Activated CD4-positive, CD25-positive, alpha-beta regulatory T cell treated with anti-CD3 and anti-CD28 coated beads, Interleukin-2, amount 50 U/mL, for 72 hours (primary cell): ENCODE data around the gene UBXN6.

Experiments
- DNase-seq: peaks from one replicate; pipeline ENCODE4 v3.0.0; 2021

The UBXN6 gene

DNA sequence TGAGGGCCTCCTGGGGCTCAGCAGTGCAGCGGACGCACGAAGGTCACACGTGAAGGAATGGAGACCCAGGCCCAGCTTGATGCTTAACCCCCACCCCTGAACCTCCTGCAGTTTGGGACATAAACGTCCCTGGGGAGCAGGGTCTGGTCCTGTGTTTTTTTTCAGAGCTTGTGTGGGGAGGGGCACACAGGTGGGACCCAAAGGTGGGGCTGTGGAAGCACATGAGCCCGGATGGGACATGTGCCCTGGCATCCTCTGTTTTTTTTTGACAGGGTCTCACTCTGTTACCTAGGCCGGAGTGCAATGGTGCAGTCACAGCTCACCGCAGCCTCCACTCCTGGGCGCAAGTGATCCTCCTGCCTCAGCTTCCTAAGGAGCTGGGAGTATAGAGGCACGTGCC is 20.5 kb downstream of the UBXN6 start:
- no peak for DNase-seq

DNA sequence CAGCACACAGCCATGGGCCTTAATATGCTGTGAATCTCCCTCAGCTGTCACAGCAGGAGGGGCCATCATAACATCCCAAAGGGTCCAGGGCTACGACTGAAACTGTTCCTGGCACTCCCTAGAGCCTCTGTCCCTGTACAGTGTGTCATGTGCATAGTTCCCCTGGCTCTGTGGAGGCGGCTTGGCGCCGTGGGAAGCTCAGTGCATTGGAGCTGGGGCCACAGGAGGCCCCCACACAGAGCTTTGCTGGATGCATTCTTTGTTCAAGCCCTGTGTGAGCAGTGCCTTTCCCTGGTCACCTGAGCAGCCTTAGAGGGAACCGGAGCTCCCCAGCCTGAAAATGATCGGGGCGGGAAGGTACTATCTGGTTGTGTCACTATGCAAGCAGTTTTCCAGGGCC is 21.4 kb downstream of the UBXN6 start:
- DNase-seq = no peak

DNA sequence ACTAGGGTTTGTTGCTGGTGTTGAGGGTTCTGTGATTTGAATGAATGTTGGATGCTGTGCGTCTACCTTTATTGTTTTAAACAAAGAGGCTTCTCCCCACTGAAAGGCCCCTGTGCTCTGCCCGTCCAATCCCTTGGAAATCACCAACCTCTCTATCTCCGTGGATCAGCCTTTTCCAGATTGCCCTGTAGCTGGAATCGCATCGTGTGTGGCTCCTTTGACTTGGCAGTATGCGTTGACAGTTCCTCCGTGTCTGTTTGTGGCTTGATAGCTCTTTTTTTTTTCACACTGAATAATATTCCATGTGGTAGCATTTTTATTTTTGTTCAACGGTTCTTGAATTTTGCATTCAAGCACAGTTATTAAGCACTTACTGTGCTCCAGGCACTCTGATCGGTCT is 23.2 kb downstream of the UBXN6 start:
- DNase-seq = no peak

DNA sequence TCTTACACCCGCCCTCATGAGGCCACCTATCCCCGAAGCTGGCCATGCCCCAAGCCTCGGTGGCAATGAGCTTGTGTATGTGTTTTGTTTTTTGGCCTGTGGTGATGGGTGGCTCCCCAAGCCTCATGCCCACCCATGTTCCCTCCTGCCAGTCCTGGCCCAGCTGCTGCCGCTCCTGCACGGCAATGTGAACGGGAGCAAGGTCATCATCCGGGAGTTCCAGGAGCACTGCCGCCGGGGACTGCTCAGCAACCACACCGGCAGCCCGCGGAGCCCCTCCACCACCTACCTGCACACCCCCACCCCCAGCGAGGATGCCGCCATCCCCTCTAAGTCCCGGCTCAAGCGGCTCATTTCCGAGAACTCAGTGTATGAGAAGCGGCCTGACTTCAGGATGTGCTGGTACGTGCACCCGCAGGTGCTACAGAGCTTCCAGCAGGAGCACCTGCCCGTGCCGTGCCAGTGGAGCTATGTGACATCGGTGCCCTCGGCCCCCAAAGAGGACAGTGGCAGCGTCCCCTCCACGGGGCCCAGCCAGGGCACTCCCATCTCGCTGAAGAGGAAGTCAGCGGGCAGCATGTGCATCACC is 24.6 kb downstream of the UBXN6 start:
- no peak for DNase-seq

DNA sequence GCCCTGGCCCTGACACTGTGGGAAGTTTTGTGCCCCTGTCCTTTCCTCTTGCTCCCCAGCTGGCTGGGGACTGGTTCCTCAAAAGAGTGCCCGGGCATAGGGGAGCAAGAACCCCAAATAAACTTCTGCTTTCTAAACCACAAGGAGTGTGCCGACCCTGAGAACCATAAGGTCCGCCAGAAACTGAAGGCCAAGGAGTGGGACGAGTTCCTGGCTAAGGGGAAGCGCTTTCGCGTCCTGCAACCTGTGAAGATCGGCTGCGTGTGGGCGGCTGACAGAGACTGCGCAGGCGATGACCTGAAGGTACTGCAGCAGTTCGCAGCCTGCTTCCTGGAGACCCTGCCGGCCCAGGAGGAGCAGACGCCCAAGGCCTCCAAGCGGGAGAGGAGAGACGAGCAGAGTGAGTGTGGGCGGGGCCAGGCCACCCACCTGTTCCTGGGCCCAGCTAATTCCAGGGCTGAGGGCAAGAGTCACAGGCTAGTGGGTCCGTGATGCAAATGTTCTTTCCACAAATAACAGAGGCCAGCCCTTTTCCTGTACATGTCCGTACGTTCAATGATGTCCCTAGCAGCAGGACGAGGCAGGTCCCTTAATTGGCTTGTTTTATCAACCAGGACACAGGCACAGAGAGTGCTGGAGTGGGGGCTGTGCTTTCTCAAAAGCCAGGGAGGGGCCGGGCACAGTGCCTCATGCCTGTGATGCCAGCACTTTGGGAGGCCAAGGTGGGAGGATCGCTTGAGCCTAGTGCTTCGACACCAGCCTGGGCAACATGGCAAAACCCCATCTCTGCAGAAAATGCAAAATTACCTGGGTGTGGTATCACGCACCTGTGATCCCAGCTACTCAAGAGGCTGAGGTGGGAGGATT is 25.6 kb downstream of the UBXN6 start:
- DNase-seq = no peak

DNA sequence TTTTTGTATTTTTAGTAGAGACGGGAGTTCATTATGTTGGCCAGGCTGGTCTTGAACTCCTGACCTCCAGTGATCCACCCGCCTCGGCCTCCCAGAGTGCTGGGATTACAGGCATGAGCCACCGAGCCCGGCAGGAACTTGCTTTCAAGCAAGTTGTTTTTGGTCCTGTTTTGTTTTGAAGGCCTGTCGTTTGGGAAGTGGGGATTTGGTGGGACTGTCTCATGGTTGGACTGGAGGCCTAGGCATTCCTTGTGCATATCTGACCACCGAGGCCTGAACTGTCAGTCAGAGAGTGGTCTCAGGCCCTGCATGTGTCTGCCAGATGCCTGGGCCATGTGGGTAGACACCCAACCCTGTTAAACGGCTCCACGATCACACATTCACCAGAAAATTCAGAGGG is 26.3 kb downstream of the UBXN6 start:
- DNase-seq = no peak

DNA sequence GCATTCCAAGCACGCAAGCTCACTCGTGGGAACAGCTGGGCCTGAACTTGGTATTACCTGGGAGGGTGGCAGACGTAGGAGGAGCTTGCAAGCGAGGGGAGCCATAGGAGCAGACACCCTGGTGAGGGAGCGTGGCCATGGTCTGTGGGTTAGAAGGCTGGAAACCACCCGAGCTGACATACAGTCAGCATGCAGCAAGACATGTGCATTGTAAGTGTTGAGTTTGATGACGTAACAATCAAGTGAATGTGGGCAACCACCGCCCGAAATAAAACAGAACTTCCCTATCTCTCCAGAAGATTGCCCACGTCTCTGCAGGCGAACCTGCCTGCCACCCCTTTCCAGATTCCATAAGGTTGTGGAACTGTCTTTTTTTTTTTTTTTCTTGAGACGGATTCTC is 26.8 kb downstream of the UBXN6 start:
- DNase-seq = no peak

DNA sequence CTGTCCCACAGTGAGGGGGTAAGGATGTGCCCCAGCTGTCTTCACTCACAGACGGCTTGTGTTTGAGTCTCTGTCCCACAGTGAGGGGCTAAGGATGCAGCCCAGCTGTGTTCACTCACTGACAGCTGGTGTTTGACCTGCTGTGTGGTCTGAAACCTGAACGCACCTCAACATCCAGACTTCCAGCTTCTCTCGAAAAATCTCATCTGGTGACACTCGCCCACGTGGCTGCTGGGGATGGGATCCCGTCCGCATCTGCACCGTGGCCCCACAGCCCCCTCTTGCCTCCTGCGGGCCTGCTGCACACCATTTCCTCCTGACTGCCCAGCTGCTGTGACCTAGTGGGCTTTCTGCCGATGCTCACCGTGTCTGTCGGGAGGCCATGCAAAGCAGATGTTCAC is 27.8 kb downstream of the UBXN6 start:
- no peak for DNase-seq

DNA sequence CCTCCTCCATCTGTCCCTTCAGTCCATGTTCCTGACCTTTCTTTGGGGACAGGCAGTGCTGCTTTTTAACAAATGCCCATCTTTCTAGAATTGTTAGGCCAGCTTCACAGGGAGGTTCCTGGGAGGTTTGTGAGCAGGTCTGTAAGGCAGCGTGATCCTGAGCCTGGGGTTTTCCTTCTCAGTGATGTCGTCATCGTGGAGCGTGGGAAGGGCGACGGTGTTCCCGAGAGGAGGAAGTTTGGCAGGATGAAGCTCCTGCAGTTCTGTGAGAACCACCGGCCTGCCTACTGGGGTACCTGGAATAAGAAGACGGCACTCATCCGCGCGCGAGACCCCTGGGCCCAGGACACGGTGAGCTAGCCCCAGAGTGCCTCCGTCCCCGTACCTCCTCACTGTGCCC is 28.3 kb downstream of the UBXN6 start:
- DNase-seq = no peak

DNA sequence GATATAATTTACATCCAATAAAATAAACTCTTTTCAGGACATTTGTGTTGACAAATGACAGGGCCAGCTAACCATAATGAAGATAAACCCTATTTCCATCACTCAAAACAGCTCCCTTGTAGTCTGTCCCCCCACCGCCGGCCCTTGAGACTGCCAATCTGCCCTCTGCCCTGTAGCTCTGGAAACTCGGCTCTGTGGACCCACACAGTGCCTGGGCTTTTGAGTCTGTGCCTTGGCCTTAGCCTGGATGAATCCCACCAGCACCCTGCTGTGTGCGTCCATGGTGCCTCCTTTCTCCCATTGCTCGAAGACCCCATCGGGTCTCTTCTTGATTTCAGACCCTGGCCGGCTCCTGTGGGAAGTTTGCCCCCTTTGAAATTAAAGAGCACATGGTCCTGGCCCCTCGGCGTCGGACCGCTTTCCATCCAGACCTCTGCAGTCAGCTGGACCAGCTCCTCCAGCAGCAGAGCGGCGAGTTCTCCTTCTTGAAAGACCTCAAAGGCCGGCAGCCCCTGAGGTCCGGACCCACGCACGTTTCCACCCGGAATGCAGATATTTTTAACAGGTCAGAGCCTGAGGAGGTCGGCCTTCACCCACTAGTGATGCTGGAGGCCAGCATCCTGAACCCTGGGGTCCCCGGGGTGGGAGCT is 29.1 kb downstream of the UBXN6 start:
- DNase-seq = no peak

DNA sequence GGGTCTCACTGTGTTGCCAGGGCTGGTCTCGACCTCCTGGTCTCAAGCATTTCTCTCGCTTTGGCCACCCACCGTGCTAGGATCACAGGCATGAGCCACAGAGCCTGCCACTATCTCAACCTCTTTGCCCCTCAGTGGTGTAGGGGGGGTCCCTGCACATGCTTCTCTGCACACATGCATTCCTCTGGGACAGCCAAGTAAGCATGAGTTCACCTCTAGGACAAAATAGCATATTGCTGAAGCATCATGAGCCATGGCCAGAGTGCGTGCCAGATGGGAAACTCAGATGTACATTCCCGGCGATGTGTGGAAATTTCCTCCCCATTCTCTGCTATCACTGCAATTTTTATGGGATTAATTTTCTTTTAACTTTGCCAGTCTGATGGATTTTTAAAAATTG is 32.1 kb downstream of the UBXN6 start:
- DNase-seq = no peak

DNA sequence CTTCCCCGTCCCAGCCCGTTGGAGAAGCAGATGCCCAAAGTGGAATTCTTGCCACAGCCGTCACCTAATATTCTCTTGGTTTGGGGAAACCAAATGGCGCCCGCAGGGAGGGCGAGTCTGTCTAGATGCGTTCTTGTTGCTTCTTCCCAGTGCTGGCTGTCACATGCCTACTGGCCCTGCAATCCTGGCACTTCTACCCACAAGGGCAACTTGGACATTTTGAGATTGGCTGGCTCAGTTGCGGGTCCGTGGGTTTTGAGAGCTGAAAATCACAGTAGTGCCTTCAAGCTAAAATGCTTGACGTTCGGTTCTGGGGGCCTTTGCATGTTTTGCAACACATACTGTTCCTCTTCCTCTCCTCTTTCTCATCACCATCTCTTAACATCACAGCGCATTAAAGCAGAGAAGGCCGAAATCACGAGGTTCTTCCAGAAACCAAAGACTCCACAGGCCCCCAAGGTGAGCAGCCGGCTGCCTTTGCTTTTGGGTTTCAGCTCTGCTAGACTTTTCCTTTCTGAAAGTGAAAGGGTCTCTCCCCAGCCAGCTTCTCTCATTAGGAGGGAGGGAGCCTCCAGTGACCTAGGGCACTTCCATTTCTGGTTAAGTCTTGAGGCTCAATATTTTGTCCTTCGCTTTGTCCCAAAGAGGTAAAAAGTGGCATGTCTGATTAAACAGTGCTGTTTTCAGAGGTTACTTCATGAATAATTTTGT is 34.0 kb downstream of the UBXN6 start:
- DNase-seq = no peak

DNA sequence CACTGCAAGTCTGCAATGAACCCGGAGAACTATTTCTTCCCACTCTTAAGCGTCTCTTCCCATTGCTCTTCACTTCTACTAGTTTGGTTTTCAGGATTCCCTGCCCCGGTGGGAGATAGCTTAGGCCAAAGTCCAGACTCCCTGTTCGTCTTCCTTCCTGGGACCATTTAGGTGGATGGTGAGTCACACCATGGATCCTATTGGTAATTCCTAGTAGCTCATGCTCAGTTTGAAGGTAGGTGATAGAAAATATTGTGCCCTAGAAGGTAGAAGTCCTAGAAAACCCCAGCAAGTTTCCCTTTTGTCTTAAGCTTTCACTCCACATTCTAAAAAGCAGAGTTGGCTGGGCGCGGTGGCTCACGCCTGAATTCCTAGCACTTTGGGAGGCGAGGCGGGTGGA is 41.3 kb downstream of the UBXN6 start:
- DNase-seq = no peak

DNA sequence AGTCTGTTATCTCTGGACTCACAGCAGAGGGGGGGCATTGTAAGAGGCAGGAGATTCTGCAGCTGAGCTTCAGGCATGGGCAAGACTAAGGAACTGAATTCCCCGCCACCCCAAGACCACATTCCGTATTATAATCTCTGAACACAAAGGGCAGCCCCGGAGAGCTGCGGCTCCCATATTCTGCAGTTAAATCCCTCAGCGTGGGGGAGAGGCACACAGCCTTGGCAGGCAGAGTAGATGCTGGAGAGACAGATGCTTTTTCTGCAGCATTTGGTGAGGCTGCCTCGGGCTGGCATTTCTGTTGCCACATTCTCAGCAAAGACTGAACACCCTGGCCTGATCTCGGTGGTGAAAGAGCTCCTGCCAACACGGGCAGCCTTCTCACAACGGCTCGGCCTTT is 42.2 kb downstream of the UBXN6 start:
- no peak for DNase-seq

DNA sequence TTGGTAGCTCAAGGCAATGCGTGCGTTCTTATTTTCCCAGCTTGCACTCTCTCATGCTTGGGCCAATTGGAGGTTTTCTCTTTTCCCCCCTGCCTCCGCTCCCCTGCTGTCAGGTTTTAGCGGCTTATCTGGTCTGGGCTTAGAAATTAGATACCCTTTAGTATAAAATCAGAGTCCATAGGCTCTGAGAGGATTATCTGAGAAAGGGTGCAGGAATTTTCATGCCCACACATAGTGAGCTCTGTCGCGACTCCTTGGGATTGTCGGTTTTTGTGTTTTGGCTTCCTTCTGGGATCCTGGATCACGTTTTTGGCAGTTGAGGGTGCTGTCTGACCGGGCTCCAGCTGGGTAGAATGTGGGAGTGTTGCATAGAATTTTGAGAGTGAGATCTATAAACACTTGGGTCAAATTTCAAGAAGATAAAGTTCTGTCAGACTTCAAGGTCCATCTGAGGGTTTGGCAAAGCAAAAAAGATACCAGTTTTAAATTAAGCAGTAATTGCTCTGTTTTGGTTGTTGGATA is 42.7 kb downstream of the UBXN6 start:
- no peak for DNase-seq

DNA sequence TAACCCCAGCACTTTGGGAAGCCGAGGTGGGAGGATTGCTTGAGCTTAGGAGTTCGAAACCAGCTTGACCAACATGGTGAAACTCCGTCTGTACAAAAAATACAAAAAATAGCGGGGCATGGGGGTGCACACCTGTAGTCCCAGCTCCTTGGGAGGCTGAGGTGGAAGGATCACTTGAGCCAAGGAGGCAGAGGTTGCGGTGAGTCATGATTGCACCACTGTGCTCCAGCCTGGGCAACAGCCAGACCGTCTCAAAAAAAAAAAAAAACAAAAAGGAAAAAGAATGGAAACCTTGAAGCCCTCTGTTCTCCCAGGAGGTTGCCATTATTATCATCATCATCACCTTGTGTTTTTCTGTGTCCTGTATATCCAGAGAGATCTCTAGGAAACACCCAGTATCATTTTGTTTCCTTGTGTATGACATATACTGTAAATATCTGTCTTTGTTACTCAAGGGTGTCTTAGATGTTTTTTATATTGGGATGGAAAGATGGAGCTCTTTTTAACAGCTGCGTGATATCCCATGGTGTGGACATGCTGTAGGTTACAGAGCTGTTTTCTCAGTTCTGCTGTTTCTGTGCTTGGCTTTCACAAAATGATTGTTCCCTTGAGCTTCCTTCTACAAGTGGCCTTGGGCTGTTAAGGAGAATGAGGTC is 43.3 kb downstream of the UBXN6 start:
- no peak for DNase-seq

DNA sequence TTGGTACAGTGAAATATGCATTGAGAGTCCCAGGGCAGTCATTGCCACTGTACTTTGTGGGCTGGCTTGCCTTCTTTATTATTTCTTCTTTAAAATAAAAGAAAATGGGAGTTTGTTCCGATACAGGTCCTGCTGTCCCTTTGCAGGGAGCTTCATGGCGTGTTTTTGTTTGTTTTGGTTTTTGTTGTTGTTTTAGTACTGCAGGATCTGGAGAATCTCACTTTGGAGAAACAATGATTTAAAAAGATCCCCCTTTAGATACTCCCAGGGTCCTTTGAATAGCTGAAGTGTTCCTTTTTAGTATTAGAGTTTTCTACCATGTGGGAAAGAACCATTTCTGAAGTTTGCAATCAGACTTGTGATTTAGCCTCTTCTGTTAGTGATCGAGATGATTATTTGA is 44.0 kb downstream of the UBXN6 start:
- no peak for DNase-seq

DNA sequence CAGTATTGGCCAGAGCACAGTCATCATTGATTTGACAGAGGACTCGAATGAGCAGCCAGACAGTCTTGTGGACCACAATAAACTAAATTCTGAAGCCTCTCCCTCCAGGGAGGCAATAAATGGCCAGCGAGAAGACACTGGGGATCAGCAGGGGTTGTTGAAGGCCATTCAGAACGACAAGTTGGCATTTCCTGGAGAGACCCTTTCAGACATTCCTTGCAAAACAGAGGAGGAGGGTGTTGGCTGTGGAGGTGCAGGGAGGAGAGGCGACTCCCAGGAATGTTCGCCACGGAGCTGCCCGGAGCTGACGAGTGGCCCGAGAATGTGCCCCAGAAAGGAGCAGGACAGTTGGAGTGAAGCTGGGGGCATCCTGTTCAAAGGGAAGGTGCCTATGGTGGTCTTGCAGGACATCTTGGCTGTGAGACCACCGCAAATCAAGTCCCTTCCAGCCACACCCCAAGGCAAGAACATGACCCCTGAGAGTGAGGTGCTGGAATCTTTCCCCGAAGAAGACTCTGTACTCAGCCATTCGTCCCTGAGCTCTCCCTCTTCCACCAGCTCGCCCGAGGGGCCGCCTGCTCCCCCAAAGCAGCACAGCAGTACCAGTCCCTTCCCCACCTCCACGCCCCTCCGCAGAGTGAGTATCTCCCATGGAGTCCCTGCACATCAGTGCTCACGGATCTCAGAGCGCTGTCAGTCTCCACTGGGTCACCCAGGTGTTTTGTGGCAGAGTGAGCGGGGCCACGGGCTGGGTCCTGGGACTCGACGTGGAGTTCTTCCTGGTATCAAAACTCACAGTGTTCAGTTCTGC is 48.3 kb downstream of the UBXN6 start:
- no peak for DNase-seq

DNA sequence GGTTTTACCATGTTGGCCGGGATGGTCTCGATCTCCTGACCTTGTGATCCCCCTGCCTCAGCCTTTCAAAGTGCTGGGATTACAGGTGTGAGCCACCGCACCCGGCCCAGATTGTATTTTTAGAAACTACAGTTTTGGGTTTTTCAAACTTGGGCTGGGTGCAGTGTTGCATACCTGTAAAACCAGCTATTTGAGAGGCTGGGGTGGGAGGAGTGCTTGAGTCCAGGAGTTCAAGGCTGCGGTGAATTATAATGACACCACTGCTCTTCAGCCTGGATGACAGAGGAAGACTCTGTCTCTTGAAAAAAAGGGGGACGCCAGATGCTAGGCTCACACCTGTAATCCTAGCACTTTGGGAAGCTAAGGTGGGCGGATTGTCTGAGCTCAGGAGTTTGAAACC is 51.0 kb downstream of the UBXN6 start:
- no peak for DNase-seq

DNA sequence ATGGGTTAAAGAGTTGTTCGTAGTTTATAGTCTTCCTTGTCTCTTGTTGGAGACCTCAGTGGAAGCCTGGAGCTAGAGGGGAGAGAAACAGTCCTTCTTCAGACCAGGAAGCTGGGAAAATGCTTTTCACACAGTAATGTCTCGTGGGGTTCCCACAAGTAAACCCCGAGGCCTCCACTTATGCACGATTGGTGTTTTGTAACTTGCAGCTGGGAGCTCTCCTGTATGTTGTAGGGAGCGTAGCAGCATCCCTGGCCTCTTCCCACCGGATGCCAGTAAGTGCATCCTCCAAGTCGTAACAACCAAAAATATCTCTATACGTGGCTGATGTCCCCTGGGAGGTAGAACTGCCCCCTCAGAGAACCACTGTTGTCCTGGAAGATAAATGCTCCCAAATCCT is 51.6 kb downstream of the UBXN6 start:
- no peak for DNase-seq

DNA sequence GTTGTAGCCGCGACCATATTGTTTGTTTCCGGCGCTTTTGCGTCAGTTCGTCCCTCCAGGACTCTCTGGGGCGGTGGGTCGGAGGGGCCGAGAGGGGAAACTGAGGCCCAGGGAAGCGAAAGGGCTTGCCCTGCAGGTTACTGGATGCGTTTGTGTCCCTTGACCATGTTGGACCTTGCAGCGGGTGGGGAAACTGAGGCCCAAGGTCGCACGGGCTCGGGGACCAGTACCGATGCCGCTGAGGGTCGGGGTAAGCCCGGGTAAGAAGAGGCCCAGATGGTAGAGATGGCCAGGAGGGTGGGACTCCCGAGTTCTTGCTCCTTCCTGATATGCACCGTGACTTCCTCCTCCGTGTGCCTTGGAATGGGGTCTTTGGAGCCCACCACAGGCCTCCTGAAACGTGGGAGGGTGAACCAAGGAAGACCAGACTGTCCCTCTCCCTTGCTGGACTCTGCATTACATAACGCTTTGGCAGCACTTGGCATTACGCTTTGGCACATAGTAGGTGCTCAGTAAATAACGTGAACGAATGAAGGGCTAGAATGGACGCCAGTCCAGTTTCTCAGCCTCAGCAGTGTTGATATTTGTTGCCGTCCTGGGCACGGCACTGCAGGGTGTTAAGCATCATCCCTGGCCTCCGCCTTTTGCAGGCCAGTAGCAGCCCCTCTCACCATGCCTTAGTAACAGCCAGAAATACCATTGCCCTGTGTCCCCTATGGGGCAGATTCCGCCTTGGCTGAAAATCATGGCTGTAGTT is 54.4 kb downstream of the UBXN6 start:
- DNase-seq = no peak
